ENCODE results near the gene IDH3B. TPM values are rescaled to one million over a fixed set of nuclear protein-coding genes. Genes with fewer than 3 reads are reported as not detected.
"Not testable (repeated sequence)": the region's sequence is repeated elsewhere in the genome, so short reads cannot be mapped to it uniquely, and the experiment has no call there.

The IDH3B gene
- polyA plus RNA-seq, 3 donors: 102 to 224 (median 103) TPM

DNA sequence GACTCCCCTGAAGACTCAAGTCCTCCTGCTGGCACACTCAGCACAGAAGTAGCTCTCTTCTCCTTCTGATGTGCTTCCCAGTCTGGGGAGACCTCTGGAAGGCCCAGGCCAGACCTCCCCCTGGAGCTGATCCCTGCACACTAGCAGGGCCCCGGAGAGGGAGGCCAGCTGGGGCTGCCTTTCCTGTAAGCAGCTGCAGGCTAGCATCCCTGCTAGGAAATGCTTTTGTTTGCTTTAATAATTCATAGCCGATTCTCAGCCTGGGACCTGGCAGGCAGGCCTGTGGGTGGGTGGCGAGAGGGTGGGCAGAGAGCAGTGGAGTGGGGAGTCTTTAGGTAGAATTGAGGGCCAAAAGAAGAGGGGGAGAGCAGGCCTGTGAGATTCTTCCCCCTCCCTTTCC lies 33.8 kb upstream of the IDH3B start:
- H3K4me3 ChIP-seq (replicated peaks in 1 of 3; ENCODE audit: low read depth in 2 of 3, low read length in 3 of 3): no peak overlapping the region
- Mint-ChIP-seq H3K4me1 (no peaks in the 10 kb centered on the region), H3K36me3 (no peaks in the 10 kb centered on the region), H3K4me3 (no peak overlapping the region), H3K27me3 (ENCODE audit: low read depth in 3 of 3) (peaks cover 37 to 65% (median 47%) of the 10 kb centered on the region in 3 donors), H3K9me3 (peaks cover 0 to 9% (median 5%) of the 10 kb centered on the region in 7 donors), H3K27ac (no peak overlapping the region)
- no peak overlapping the region for H3K27ac ChIP-seq (ENCODE audit: low read depth in 1 of 2, low read length in 2 of 2)
- DNase-seq: no peak
- no peak for TF ChIP-seq CTCF (IDR thresholded peaks at IDR 0.05)
- peaks cover 0 to 6% of the 10 kb centered on the region in 2 donors for H3K4me1 ChIP-seq (ENCODE audit: control insufficient read depth in 1 of 2, insufficient read depth in 2 of 2, low read length in 2 of 2)
- no peak overlapping the region for H3K9ac ChIP-seq (ENCODE audit: insufficient read depth, low read length, poor library complexity, severe bottlenecking)
- H2AFZ ChIP-seq (ENCODE audit: insufficient read depth, low read depth, low read length, poor library complexity, severe bottlenecking): no peak overlapping the region
- H3K4me2 ChIP-seq (replicated peaks; ENCODE audit: extremely low read depth, low read length, poor library complexity, severe bottlenecking): no peak overlapping the region
- whole genome bisulfite sequencing (ENCODE audit: insufficient coverage): 88% methylated on average over 1 of the region's 3 CpGs
- no peaks in the 10 kb centered on the region for H3K36me3 ChIP-seq (replicated peaks in 1 of 2; ENCODE audit: control insufficient read depth in 1 of 2, insufficient read depth in 2 of 2, low read length in 2 of 2)
- H3K9me3 ChIP-seq (replicated peaks in 1 of 2; ENCODE audit: control insufficient read depth in 1 of 2, insufficient read depth in 1 of 2, low read length in 2 of 2): peaks cover 0 to 16% of the 10 kb centered on the region in 2 donors
- no peaks in the 10 kb centered on the region for H3K79me2 ChIP-seq (ENCODE audit: insufficient read depth, low read length)
- no peaks in the 10 kb centered on the region for H4K20me1 ChIP-seq (ENCODE audit: insufficient read depth, low read length)
- intact Hi-C loops (cut with micrococcal nuclease): no loop called here
- peaks cover 24 to 38% of the 10 kb centered on the region in 2 donors for H3K27me3 ChIP-seq (ENCODE audit: control insufficient read depth in 2 of 2, insufficient read depth in 2 of 2, low read length in 2 of 2)

- Mint-ChIP-seq H3K4me3 (peak overlapping the region in 1 of 2 donors; percentile 42), H3K9me3 (peaks cover 0 to 14% (median 10%) of the 10 kb centered on the region in 7 donors), H3K4me1 (peaks cover 6% of the 10 kb centered on the region), H3K36me3 (peaks cover 4 to 6% of the 10 kb centered on the region in 2 donors), H3K27ac (no peak overlapping the region), H3K27me3 (ENCODE audit: low read depth in 3 of 3) (peaks cover 42 to 71% (median 51%) of the 10 kb centered on the region in 3 donors)
- no peaks in the 10 kb centered on the region for H3K36me3 ChIP-seq (replicated peaks in 1 of 2; ENCODE audit: control insufficient read depth in 1 of 2, insufficient read depth in 2 of 2, low read length in 2 of 2)
- H3K4me2 ChIP-seq (replicated peaks; ENCODE audit: extremely low read depth, low read length, poor library complexity, severe bottlenecking): no peak overlapping the region
- H4K20me1 ChIP-seq (ENCODE audit: insufficient read depth, low read length): no peaks in the 10 kb centered on the region
- H2AFZ ChIP-seq (ENCODE audit: insufficient read depth, low read depth, low read length, poor library complexity, severe bottlenecking): no peak overlapping the region
- peaks cover 0 to 12% of the 10 kb centered on the region in 2 donors for H3K4me1 ChIP-seq (ENCODE audit: control insufficient read depth in 1 of 2, insufficient read depth in 2 of 2, low read length in 2 of 2)
- H3K27ac ChIP-seq (ENCODE audit: low read depth in 1 of 2, low read length in 2 of 2): no peak overlapping the region
- no peak overlapping the region for H3K9ac ChIP-seq (ENCODE audit: insufficient read depth, low read length, poor library complexity, severe bottlenecking)
- WGBS (ENCODE audit: insufficient coverage): 100% methylated on average over 8 of the region's 9 CpGs
- no peak for DNase-seq
- no peaks in the 10 kb centered on the region for H3K79me2 ChIP-seq (ENCODE audit: insufficient read depth, low read length)
- H3K4me3 ChIP-seq (replicated peaks in 1 of 3; ENCODE audit: low read depth in 2 of 3, low read length in 3 of 3): no peak overlapping the region
- peaks cover 0 to 19% of the 10 kb centered on the region in 2 donors for H3K9me3 ChIP-seq (replicated peaks in 1 of 2; ENCODE audit: control insufficient read depth in 1 of 2, insufficient read depth in 1 of 2, low read length in 2 of 2)
- intact Hi-C loops (cut with micrococcal nuclease): no loop called here
- no peak for TF ChIP-seq CTCF (IDR thresholded peaks at IDR 0.05)
- peaks cover 28 to 44% of the 10 kb centered on the region in 2 donors for H3K27me3 ChIP-seq (ENCODE audit: control insufficient read depth in 2 of 2, insufficient read depth in 2 of 2, low read length in 2 of 2)
These were observed 32.6 kb upstream of the IDH3B start for GRCh38 chr20:2696646-2697045.

GRCh38 chr20:2695984-2696525 lies 32.0 kb upstream of the IDH3B start:
- Mint-ChIP-seq H3K9me3 (peaks cover 0 to 17% (median 12%) of the 10 kb centered on the region in 7 donors), H3K27me3 (ENCODE audit: low read depth in 3 of 3) (peaks cover 46 to 73% (median 55%) of the 10 kb centered on the region in 3 donors), H3K36me3 (peaks cover 4 to 12% of the 10 kb centered on the region in 2 donors), H3K4me3 (peak overlapping the region; percentile 42 to 66)
- DNase-seq; intact Hi-C loops (cut with micrococcal nuclease); H3K36me3 ChIP-seq (replicated peaks in 1 of 2; ENCODE audit: control insufficient read depth in 1 of 2, insufficient read depth in 2 of 2, low read length in 2 of 2); H3K79me2 ChIP-seq (ENCODE audit: insufficient read depth, low read length); H3K9ac ChIP-seq (ENCODE audit: insufficient read depth, low read length, poor library complexity, severe bottlenecking); H3K4me3 ChIP-seq (replicated peaks in 1 of 3; ENCODE audit: low read depth in 2 of 3, low read length in 3 of 3); H3K4me1 Mint-ChIP-seq; H3K4me2 ChIP-seq (replicated peaks; ENCODE audit: extremely low read depth, low read length, poor library complexity, severe bottlenecking); H3K27ac ChIP-seq (ENCODE audit: low read depth in 1 of 2, low read length in 2 of 2); H4K20me1 ChIP-seq (ENCODE audit: insufficient read depth, low read length); H3K27ac Mint-ChIP-seq; H2AFZ ChIP-seq (ENCODE audit: insufficient read depth, low read depth, low read length, poor library complexity, severe bottlenecking): not testable (repeated sequence)
- 100% methylated on average over 6 of the region's 12 CpGs for WGBS (ENCODE audit: insufficient coverage)
- Histone ChIP-seq H3K4me1 (ENCODE audit: control insufficient read depth in 1 of 2, insufficient read depth in 2 of 2, low read length in 2 of 2) (peaks cover 0 to 12% of the 10 kb centered on the region in 2 donors), H3K9me3 (replicated peaks in 1 of 2; ENCODE audit: control insufficient read depth in 1 of 2, insufficient read depth in 1 of 2, low read length in 2 of 2) (peaks cover 0 to 21% of the 10 kb centered on the region in 2 donors), H3K27me3 (ENCODE audit: control insufficient read depth in 2 of 2, insufficient read depth in 2 of 2, low read length in 2 of 2) (peaks cover 34 to 50% of the 10 kb centered on the region in 2 donors)

Measured in CD14-positive monocyte (primary cell).